ENCODE results near the gene MRPS10. TPM values are rescaled to one million over a fixed set of nuclear protein-coding genes. Genes with fewer than 3 reads are reported as not detected.
"Not testable (repeated sequence)": the region's sequence is repeated elsewhere in the genome, so short reads cannot be mapped to it uniquely, and the experiment has no call there.

Gene MRPS10
- total RNA-seq, 1 experiment from 2014 or later, result 67.6 TPM

- DNase-seq (ENCODE audit: low read depth, low spot score) (no peak), ATAC-seq (no peak)
- Histone ChIP-seq H3K27ac (ENCODE audit: low read length) (no peak overlapping the region), H3K4me1 (ENCODE audit: control insufficient read depth, insufficient read depth, low read length) (peaks cover 4% of the 10 kb centered on the region; the same call in 1 of the 2 replicates), H3K36me3 (ENCODE audit: control insufficient read depth, insufficient read depth, low read length) (no peaks in the 10 kb centered on the region), H3K4me3 (ENCODE audit: low read depth in 2 of 2, low read length in 2 of 2) (no peak overlapping the region), H3K27me3 (ENCODE audit: control insufficient read depth, insufficient read depth, low read length) (no peaks in the 10 kb centered on the region), H3K9me3 (ENCODE audit: control insufficient read depth, insufficient read depth, low read depth, low read length) (no peaks in the 10 kb centered on the region)
- BruUV-seq (replicated peaks), result no TSS peak
- TF ChIP-seq CTCF (IDR thresholded peaks at IDR 0.05) (no peak), REST (IDR thresholded peaks at IDR 0.05; ENCODE audit: insufficient read depth in 1 of 2, low read depth in 2 of 2, low read length in 1 of 2) (no peak), TCF7L2 (IDR thresholded peaks at IDR 0.05; ENCODE audit: low read depth, low read length) (no peak), POLR2AphosphoS5 (IDR thresholded peaks at IDR 0.05; ENCODE audit: low read depth, low read length) (no peak), SIN3A (IDR thresholded peaks at IDR 0.05; ENCODE audit: borderline replicate concordance, insufficient read depth, low read depth, low read length) (no peak)
- CTCF ChIA-PET, result interaction anchor here (0.6 kb wide), 1 partner anchor 55 kb away, joined by 3 read pairs; no protein-coding TSS in a partner anchor
- POLR2A ChIA-PET, result no interaction called here
- in situ Hi-C loops (cut with HindIII; ENCODE audit: low pct_unique_long_range_greater_than_20kb, low sequenced_read_pairs), result no loop called here
- intact Hi-C loops (cut with micrococcal nuclease; ENCODE audit: unreplicated experiment), result no loop called here
These were observed 23.6 kb downstream of the MRPS10 start for GRCh38 chr6:42194056-42194455.

GRCh38 chr6:42193491-42193894 is 24.2 kb downstream of the MRPS10 start:
- Histone ChIP-seq H3K9me3 (ENCODE audit: control insufficient read depth, insufficient read depth, low read depth, low read length) (no peaks in the 10 kb centered on the region), H3K27me3 (ENCODE audit: control insufficient read depth, insufficient read depth, low read length) (no peaks in the 10 kb centered on the region), H3K4me1 (ENCODE audit: control insufficient read depth, insufficient read depth, low read length) (peaks cover 4% of the 10 kb centered on the region; the same call in 1 of the 2 replicates), H3K27ac (ENCODE audit: low read length) (0 out of 2 replicates have a peak overlapping the region, but pooled peaks have one; percentile 25), H3K4me3 (ENCODE audit: low read depth in 2 of 2, low read length in 2 of 2) (no peak overlapping the region), H3K36me3 (ENCODE audit: control insufficient read depth, insufficient read depth, low read length) (no peaks in the 10 kb centered on the region)
- intact Hi-C loops (cut with micrococcal nuclease; ENCODE audit: unreplicated experiment), result no loop called here
- no peak for TF ChIP-seq POLR2AphosphoS5 (IDR thresholded peaks at IDR 0.05; ENCODE audit: low read depth, low read length)
- TF ChIP-seq TCF7L2 (IDR thresholded peaks at IDR 0.05; ENCODE audit: low read depth, low read length), result no peak
- TF ChIP-seq SIN3A (IDR thresholded peaks at IDR 0.05; ENCODE audit: borderline replicate concordance, insufficient read depth, low read depth, low read length), result no peak
- no peak for TF ChIP-seq REST (IDR thresholded peaks at IDR 0.05; ENCODE audit: insufficient read depth in 1 of 2, low read depth in 2 of 2, low read length in 1 of 2)
- no peak for TF ChIP-seq CTCF (IDR thresholded peaks at IDR 0.05)
- ChIA-PET POLR2A (no interaction called here), CTCF (no interaction called here)
- peak; percentile 18; the same call in 1 of the 2 replicates for ATAC-seq
- in situ Hi-C loops (cut with HindIII; ENCODE audit: low pct_unique_long_range_greater_than_20kb, low sequenced_read_pairs), result no loop called here
- no TSS peak for BruUV-seq (replicated peaks)
- DNase-seq (ENCODE audit: low read depth, low spot score), result no peak

GRCh38 chr6:42192385-42192784 is 25.3 kb downstream of the MRPS10 start:
- DNase-seq (ENCODE audit: low read depth, low spot score); ATAC-seq; H3K9me3 ChIP-seq (ENCODE audit: control insufficient read depth, insufficient read depth, low read depth, low read length); intact Hi-C loops (cut with micrococcal nuclease; ENCODE audit: unreplicated experiment); H3K4me3 ChIP-seq (ENCODE audit: low read depth in 2 of 2, low read length in 2 of 2); CTCF ChIA-PET; H3K27ac ChIP-seq (ENCODE audit: low read length); POLR2A ChIA-PET; H3K27me3 ChIP-seq (ENCODE audit: control insufficient read depth, insufficient read depth, low read length); H3K4me1 ChIP-seq (ENCODE audit: control insufficient read depth, insufficient read depth, low read length); H3K36me3 ChIP-seq (ENCODE audit: control insufficient read depth, insufficient read depth, low read length); BruUV-seq (replicated peaks); in situ Hi-C loops (cut with HindIII; ENCODE audit: low pct_unique_long_range_greater_than_20kb, low sequenced_read_pairs): not testable (repeated sequence)

Data from Panc1 (cell line).